GM23248 (cell line): ENCODE measurements around the gene EIF4G1. TPM values are rescaled to one million over a fixed set of nuclear protein-coding genes. Genes with fewer than 3 reads are reported as not detected.

Experiments used
- DNase-seq: peaks from one replicate; pipeline ENCODE4 v3.0.0-alpha.2; 2015
- H2AFZ ChIP-seq: fragments of 200-600 bp; sonication (generic); 2 replicates; pipeline ENCODE4 v1.6.1; 2016; ENCODE audit warnings: antibody characterized with exemption
- H3F3A ChIP-seq: fragments of 200-600 bp; sonication (generic); 2 replicates; pipeline ENCODE4 v1.6.1; 2016; ENCODE audit warnings: mild to moderate bottlenecking, antibody characterized with exemption, mixed run types; ENCODE audit not compliant: insufficient read depth
- H3K27ac ChIP-seq: fragments of 200-600 bp; sonication (generic); 2 replicates; pipeline ENCODE4 v1.5.1; 2016; ENCODE audit warnings: mild to moderate bottlenecking
- H3K27me3 ChIP-seq: fragments of 200-600 bp; sonication (generic); replicated peaks from 2 replicates; pipeline ENCODE4 v1.6.1; 2016; ENCODE audit warnings: mild to moderate bottlenecking; ENCODE audit not compliant: insufficient read depth
- H3K36me3 ChIP-seq: fragments of 200-600 bp; sonication (generic); 2 replicates; pipeline ENCODE4 v1.6.1; 2016; ENCODE audit warnings: low read depth, mild to moderate bottlenecking
- H3K4me1 ChIP-seq: fragments of 200-600 bp; sonication (generic); 2 replicates; pipeline ENCODE4 v1.6.1; 2016; ENCODE audit warnings: mild to moderate bottlenecking; ENCODE audit not compliant: insufficient read depth
- H3K4me2 ChIP-seq: fragments of 200-600 bp; sonication (generic); one replicate; pipeline ENCODE4 v1.6.1; 2016; ENCODE audit warnings: mild to moderate bottlenecking; ENCODE audit not compliant: unreplicated experiment
- H3K4me3 ChIP-seq: fragments of 200-600 bp; sonication (generic); 2 replicates; pipeline ENCODE4 v1.5.1; 2016; ENCODE audit warnings: mild to moderate bottlenecking
- H3K79me2 ChIP-seq: fragments of 200-600 bp; sonication (generic); 2 replicates; pipeline ENCODE4 v1.6.1; 2016; ENCODE audit warnings: mild to moderate bottlenecking; ENCODE audit not compliant: insufficient read depth
- H3K9ac ChIP-seq: fragments of 200-600 bp; sonication (generic); 2 replicates; pipeline ENCODE4 v1.6.1; 2016; ENCODE audit warnings: mild to moderate bottlenecking
- H3K9me2 ChIP-seq: fragments of 200-600 bp; sonication (generic); 2 replicates; pipeline ENCODE4 v1.6.1; 2016; ENCODE audit warnings: mixed run types, mild to moderate bottlenecking, moderate library complexity; ENCODE audit not compliant: insufficient read depth
- H3K9me3 ChIP-seq: fragments of 200-600 bp; sonication (generic); one replicate; pipeline ENCODE4 v1.6.1; 2017; ENCODE audit warnings: low read depth
- H4K20me1 ChIP-seq: fragments of 200-600 bp; sonication (generic); 2 replicates; pipeline ENCODE4 v1.6.0; 2016; ENCODE audit not compliant: insufficient read depth
- EZH2 ChIP-seq: fragments of 200-600 bp; sonication (generic); IDR thresholded peaks from 2 replicates; pipeline ENCODE4 v1.6.1; 2018; ENCODE audit warnings: antibody characterized with exemption, mild to moderate bottlenecking; ENCODE audit not compliant: insufficient read depth, poor library complexity, severe bottlenecking
- EZH2phosphoT487 ChIP-seq: fragments of 200-600 bp; sonication (generic); IDR thresholded peaks from 2 replicates; pipeline ENCODE4 v1.6.1; 2018; ENCODE audit warnings: antibody characterized with exemption, moderate library complexity, mild to moderate bottlenecking, low read depth; ENCODE audit not compliant: insufficient read depth
- WGBS, 2 experiments: methylation state at CpG; one replicate each; pipeline ENCODE4 v1.1.6; 2015 to 2017; ENCODE audit warnings: low lambda C conversion rate in 2 of 2, low coverage in 1 of 2; ENCODE audit errors: missing lambda C conversion rate in 2 of 2; 5-methylcytosine and 5-hydroxymethylcytosine counted together
- in situ Hi-C: fragments of 300-500 bp; cut with MboI; formaldehyde crosslinking; loops from 2 replicates; pipeline ENCODE4 v1.15.0; 2020
- polyA plus RNA-seq: library from polyadenylated mRNA; unstranded; fragments of >200 nt; fragmentation: Nextera tagmentation; extraction: Ambion mirVana; gene quantifications from 2 replicates; pipeline ENCODE4 v1.2.1, GENCODE V29; 2016
- total RNA-seq: library from RNA; depleted of rRNA; stranded (reverse); fragments of >200 nt; shearing (Covaris generic); gene quantifications from 2 replicates; pipeline ENCODE4 v1.2.3, GENCODE V29; 2014

EIF4G1 gene
- total and polyA plus RNA-seq, 2 experiments from 2014 or later, result 184 to 370 TPM

DNA sequence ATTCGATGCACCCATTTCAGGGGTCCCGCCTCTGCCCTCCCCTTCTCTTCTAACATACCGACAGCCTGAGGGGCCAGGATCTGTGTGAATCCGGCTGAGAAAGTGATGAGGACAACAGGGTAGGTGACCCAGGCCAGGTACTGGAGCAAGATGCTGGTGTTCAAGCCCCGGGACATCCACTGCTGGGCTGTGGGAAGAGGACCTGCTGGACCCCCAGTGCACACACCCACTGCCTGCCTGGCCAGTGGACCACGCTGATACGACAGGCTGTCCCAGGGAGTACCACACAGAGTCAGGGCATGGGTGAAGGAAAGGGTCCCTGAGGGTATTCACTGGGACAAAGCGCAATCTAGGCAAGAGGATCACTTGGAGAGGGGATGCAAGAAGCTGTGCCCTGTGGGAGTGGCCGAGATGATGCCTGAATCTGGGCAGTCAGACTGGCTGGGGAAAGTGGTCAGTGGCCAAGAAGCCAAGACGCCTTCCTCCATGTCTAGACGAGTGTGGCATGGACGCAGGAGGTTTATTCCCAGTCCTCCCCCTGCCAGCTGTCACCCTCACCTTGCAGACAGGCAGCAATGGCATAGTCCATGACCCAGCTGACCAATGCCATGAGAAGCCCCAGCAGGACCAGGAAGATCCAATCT lies 43.8 kb downstream of the EIF4G1 start:
- H3K4me2 ChIP-seq, result no peak overlapping the region
- 0 out of 2 replicates have a peak, but pooled peaks cover 3% of the 10 kb centered on the region for H3K79me2 ChIP-seq
- in situ Hi-C loops, result loop anchor here (25.0 kb wide), 1 partner anchor 429 kb away; no protein-coding TSS in a partner anchor
- no peaks in the 10 kb centered on the region for H3K27me3 ChIP-seq
- TF ChIP-seq EZH2 (no peak), EZH2phosphoT487 (no peak)
- 0 out of 2 replicates have a peak, but pooled peaks cover 6% of the 10 kb centered on the region for H3K4me1 ChIP-seq
- no peaks in the 10 kb centered on the region for H3K9me2 ChIP-seq
- no peaks in the 10 kb centered on the region for H3F3A ChIP-seq
- 82 to 90% methylated on average over 12 of the region's 12 CpGs for WGBS, 2 experiments
- no peaks in the 10 kb centered on the region for H3K36me3 ChIP-seq
- no peaks in the 10 kb centered on the region for H3K9me3 ChIP-seq
- DNase-seq, result no peak
- H3K4me3 ChIP-seq, result no peak overlapping the region
- H4K20me1 ChIP-seq, result no peaks in the 10 kb centered on the region
- no peak overlapping the region for H3K9ac ChIP-seq
- no peak overlapping the region for H3K27ac ChIP-seq
- H2AFZ ChIP-seq, result no peak overlapping the region

GRCh38 chr3:184358921-184359350 lies 44.5 kb downstream of the EIF4G1 start:
- Histone ChIP-seq H3K4me2 (no peak overlapping the region), H3K36me3 (no peaks in the 10 kb centered on the region), H3K9me2 (no peaks in the 10 kb centered on the region), H3K4me1 (peaks cover 9% of the 10 kb centered on the region; the same call in 1 of the 2 replicates), H3F3A (no peaks in the 10 kb centered on the region), H3K79me2 (peaks cover 9% of the 10 kb centered on the region), H3K9me3 (no peaks in the 10 kb centered on the region), H2AFZ (no peak overlapping the region), H3K27me3 (no peaks in the 10 kb centered on the region), H3K27ac (no peak overlapping the region), H3K4me3 (no peak overlapping the region), H3K9ac (no peak overlapping the region), H4K20me1 (no peaks in the 10 kb centered on the region)
- DNase-seq, result no peak
- in situ Hi-C loops, result loop anchor here (25.0 kb wide), 1 partner anchor 428 kb away; no protein-coding TSS in a partner anchor
- 86 to 93% methylated on average over 14 of the region's 14 CpGs for WGBS, 2 experiments
- TF ChIP-seq EZH2, result no peak
- no peak for TF ChIP-seq EZH2phosphoT487

- no peak overlapping the region for H3K4me3 ChIP-seq
- in situ Hi-C loops, result loop anchor here (25.0 kb wide), 1 partner anchor 428 kb away; no protein-coding TSS in a partner anchor
Measured at GRCh38 chr3:184359610-184360009, 45.2 kb downstream of the EIF4G1 start.

GRCh38 chr3:184360070-184360928 lies 45.9 kb downstream of the EIF4G1 start:
- WGBS, 2 experiments, result 77 to 81% methylated on average over 10 to 12 of the region's 12 CpGs
- peak overlapping the region; percentile 87; the same call in 1 of the 2 replicates for H2AFZ ChIP-seq
- peak overlapping the region; percentile 85 for H3K4me3 ChIP-seq

More at GRCh38 chr3:184359610-184360009, 45.2 kb downstream of the EIF4G1 start:
- 0 out of 2 replicates have a peak, but pooled peaks cover under 1% of the 10 kb centered on the region for H3F3A ChIP-seq
- H3K9me3 ChIP-seq, result no peaks in the 10 kb centered on the region
- WGBS, 2 experiments, result 65 to 71% methylated on average over 7 to 9 of the region's 9 CpGs
- H3K9me2 ChIP-seq, result no peaks in the 10 kb centered on the region
- H4K20me1 ChIP-seq, result no peaks in the 10 kb centered on the region
- no peaks in the 10 kb centered on the region for H3K36me3 ChIP-seq
- H3K27me3 ChIP-seq, result no peaks in the 10 kb centered on the region
- no peak overlapping the region for H3K27ac ChIP-seq
- H3K9ac ChIP-seq, result no peak overlapping the region
- no peak overlapping the region for H2AFZ ChIP-seq
- H3K4me2 ChIP-seq, result no peak overlapping the region
- no peak for TF ChIP-seq EZH2
- TF ChIP-seq EZH2phosphoT487, result no peak
- H3K4me1 ChIP-seq, result peaks cover 15% of the 10 kb centered on the region
- no peak for DNase-seq
- H3K79me2 ChIP-seq, result peaks cover 16% of the 10 kb centered on the region

More at GRCh38 chr3:184360070-184360928, 45.9 kb downstream of the EIF4G1 start:
- Histone ChIP-seq H3K27ac (no peak overlapping the region), H3K9ac (peak overlapping the region; percentile 97; the same call in 1 of the 2 replicates), H3K4me2 (peak overlapping the region; percentile 88), H3K36me3 (peaks cover 7% of the 10 kb centered on the region; the same call in 1 of the 2 replicates), H3F3A (peaks cover 8% of the 10 kb centered on the region; the same call in 1 of the 2 replicates), H4K20me1 (no peaks in the 10 kb centered on the region), H3K27me3 (no peaks in the 10 kb centered on the region), H3K9me3 (no peaks in the 10 kb centered on the region), H3K9me2 (no peaks in the 10 kb centered on the region), H3K4me1 (peaks cover 19% of the 10 kb centered on the region), H3K79me2 (peaks cover 23% of the 10 kb centered on the region)
- TF ChIP-seq EZH2, result no peak
- TF ChIP-seq EZH2phosphoT487, result no peak
- DNase-seq, result no peak
- in situ Hi-C loops, result loop anchor here (25.0 kb wide), 1 partner anchor 427 kb away; no protein-coding TSS in a partner anchor
